GM11168 (cell line): Measurements from ENCODE around the gene PPP2R5D.
"Not testable (repeated sequence)": the region's sequence is repeated elsewhere in the genome, so short reads cannot be mapped to it uniquely, and the experiment has no call there.

Source experiments
- in situ Hi-C: fragments of 300-500 bp; cut with MboI; formaldehyde crosslinking; loops from one replicate; pipeline ENCODE4 v1.12.0; 2022; ENCODE audit warnings: low sequenced_read_pairs; ENCODE audit not compliant: unreplicated experiment

PPP2R5D gene

DNA sequence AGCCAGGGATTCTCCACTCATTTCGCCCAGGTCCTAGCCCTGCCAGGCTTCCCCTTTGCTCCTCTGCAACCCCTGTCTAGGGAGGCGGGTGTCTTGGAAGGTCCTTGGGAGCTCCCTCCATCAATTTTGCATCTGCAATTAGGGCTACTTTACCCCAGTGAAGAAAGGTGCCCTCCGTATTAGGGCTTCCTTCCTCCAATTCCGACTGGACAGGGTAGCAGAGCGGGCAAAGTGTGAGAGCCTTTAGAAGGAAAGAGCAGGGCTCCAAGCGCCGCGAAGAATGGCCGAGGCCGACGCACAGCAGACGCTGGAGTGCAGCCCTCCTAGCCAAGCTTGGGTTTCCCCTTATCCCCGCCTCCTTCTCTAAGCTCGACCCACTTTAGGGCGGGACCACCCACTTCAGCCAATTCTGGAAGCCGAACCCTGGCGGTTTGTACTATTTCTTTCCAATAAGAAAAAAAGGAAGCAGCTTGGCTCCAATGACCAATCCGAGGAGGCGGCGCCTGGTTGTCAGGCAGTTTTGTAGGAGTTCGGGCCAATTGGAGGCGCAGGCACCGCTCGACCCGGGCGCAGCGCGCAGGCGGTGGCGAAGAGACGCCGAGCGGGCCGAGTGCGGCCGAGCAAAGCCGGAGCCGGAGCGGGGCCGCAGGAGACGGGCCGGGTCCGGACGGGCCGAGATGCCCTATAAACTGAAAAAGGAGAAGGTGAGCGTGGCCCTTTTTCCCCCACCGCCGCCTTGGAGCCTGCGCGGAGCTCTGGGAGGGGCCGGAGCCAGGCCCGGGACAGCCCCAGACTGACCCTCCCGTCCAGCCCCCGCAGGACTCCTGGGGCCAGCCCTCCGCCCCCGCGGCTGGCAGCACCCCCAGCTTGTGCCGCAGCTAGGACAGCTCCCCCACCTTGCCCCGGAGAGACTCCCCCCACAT, at the start of gene PPP2R5D:
Gene PPP2R5D, plus strand, starts transcription at position 570 of the 923 bp plus-strand sequence. Its CDS starts 108 bp downstream, at position 678.
- in situ Hi-C loops, result no loop called here

DNA sequence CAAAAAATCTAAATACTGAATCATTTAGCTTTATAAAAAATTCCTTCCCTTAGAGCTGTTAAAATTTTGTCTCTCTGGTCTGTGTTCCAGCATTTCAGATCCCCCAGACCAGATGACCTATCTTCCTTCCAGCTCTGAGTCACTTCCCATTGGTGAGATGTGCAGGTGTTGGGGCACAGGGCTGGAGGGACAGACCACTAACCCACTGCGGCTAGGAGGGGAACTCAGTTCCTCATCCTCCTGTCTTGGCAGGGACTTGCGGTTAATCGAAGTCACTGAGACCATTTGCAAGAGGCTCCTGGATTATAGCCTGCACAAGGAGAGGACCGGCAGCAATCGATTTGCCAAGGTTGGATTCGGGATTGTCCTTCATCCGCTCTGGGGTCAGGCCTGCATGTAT, 49.0 kb upstream of the PPP2R5D start:
- in situ Hi-C loops, result no loop called here

DNA sequence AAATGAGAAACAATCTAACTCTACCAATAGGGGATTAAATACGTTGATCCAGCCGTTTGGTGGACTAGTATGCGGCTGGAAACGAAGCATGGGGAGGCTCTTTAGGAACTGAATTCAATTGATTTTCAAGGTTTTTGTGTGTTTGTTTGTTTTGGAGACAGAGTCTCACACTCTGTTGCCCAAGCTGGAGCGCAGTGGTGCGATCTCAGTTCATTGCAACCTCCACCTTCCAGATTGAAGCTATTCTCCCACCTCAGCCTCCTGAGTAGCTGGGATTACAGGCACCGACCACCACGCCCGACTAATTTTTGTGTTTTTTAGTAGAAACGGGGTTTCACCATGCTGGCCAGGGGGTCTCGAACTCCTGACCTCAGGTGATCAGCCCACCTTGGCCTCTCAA, 48.0 kb upstream of the PPP2R5D start:
- in situ Hi-C loops, result no loop called here

DNA sequence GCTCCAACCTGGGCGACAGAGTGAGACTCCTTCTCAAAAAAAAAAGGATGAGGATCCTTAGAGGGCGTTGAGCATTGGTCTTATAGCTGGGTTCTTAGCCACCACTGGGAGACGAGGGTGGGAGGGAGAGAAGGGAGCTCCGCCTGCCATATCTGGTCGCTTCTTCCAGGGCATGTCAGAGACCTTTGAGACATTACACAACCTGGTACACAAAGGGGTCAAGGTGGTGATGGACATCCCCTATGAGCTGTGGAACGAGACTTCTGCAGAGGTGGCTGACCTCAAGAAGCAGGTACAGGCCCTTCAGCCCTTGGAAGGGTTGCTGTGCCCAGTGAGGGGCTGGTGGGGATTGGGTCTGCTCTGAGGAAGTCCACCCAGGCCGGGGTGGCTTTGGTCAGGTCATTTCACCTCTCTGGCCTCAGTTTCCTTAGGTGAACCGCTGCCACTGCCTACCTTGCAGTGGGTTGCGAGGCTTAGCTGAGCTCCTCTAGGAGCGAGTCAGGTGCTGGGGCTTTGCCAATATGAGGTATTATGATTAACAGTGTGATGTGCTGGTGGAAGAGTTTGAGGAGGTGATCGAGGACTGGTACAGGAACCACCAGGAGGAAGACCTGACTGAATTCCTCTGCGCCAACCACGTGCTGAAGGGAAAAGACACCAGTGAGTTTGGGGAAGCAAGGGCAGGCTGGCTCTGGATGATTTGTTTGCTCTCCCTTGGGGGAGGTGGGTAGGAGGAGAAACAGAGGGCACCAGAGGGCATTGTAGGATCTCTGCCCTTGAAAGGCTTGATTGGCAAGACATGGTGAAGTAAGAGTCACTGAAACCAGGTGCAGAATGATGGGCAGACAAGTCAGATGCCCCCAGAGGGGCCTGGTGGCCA, 46.6 kb upstream of the PPP2R5D start:
- in situ Hi-C loops, result no loop called here

DNA sequence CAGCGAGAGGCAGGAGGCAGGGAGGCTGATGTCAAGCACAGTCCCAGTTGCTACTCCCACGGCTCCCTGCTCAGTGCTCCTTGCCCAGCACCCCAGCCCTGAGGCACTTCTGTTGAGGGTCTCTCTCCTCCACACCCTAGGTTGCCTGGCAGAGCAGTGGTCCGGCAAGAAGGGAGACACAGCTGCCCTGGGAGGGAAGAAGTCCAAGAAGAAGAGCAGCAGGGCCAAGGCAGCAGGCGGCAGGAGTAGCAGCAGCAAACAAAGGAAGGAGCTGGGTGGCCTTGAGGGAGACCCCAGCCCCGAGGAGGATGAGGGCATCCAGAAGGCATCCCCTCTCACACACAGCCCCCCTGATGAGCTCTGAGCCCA, 46.0 kb upstream of the PPP2R5D start:
- in situ Hi-C loops, result no loop called here

DNA sequence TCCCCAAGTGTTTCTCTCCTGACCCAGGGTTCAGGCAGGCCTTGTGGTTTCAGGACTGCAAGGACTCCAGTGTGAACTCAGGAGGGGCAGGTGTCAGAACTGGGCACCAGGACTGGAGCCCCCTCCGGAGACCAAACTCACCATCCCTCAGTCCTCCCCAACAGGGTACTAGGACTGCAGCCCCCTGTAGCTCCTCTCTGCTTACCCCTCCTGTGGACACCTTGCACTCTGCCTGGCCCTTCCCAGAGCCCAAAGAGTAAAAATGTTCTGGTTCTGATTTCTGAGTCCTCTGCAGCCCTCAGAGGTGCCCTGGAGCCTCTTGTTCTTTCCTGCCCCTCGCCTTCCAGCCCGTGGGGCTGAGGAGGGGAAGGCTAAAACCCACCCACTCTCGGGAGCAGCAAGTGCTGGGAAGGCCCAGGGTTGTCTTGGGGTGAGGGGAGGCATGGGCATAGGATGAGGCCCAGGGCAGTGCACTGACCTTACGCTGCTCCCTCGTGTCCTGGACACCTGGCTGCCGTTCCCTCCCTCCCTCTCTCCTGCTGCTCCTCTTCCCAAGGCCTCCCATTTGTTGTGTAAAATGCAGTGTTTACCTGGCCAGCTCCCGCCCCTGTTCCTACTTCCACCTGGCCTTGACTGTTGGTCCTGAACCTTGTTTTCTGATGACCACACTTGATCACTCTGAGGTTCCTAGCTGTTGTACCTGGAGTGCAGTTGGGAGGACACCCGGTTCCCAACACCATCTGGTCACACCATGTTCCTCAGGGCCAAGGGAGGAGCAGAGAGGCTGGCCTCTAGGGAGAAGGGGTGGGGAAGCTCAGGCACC, 45.2 kb upstream of the PPP2R5D start:
- in situ Hi-C loops, result no loop called here

DNA sequence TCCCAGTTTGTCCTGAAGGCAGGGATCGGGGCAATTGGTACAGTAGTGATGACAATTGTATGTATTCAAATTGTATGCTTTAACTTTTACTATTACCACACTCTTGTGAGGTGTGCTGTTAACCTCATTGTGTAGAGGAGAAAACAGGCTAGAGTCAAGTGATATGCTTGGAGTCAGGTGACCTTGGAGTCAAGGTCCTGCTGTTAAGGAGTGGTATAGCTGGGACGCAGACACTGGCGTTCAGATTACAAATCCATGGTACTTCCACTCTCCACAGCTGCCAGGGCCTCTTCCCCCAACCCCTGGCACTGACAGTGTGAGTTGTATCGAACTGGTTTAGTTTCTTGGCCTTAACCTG, 44.6 kb upstream of the PPP2R5D start:
- in situ Hi-C loops, result no loop called here

DNA sequence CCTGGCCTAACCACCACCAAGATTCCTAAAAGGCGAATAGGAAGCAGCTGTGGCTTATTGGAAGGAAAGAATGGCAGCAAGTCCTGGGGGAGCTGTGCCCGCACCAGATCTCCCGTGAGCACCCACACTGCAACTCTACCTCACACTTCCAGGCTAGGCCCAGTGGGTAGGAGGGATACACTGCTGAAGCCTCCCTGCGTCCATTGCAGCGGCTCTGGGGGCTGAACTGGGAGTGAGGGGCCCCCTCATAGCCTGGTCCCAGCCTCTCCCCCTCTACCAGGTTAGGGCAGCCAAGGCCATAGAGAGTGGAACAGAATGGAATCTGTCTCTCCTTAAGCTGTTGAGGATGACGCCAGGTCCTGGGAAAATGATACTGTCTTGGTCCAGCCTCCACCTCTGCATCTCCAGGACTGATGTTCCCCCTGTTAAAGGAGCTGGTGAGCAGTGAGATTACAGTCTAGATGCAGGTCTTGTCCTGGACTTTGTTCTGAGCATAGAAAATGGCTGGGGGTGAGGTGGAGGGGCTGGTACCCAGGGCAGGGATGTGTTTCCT, 43.8 kb upstream of the PPP2R5D start:
- in situ Hi-C loops, result no loop called here

DNA sequence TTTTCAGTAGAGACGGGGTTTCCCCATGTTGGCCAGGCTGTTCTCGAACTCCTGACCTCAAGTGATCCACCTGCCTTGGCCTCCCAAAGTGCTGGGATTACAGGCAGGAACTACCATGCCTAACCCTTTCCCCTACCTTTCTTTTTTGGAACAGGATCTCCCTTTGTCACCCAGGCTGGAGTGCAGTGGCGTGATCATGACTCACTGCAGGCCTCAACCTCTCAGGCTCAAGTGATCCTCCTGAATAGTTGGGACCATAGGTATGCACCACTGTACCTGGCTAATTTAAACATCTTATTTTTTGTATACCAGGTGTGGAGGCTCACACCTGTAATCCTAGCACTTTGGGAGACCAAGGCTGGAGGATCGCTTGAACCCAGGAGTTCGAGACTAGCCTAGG, 43.0 kb upstream of the PPP2R5D start:
- in situ Hi-C loops, result not testable (repeated sequence)

DNA sequence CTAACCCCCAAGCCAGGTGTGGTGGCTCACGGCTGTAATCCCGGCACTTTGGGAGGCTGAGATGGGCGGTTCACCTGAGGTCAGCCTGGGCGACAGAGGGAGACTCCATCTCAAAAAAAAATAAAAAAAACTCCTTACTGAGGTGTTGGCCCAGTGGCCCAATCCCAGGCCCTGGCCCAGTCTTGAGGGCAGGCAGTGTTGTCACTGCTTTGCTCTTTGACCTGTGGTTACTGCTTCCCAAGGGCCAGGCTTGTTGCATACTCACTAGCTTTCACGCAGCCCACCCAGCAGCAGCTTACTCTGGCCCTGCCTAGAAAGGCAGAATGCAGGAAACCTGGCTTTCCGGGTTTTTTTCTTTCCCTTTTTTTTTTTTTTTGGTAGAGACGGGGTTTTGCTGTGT, 41.9 kb upstream of the PPP2R5D start:
- in situ Hi-C loops, result no loop called here

DNA sequence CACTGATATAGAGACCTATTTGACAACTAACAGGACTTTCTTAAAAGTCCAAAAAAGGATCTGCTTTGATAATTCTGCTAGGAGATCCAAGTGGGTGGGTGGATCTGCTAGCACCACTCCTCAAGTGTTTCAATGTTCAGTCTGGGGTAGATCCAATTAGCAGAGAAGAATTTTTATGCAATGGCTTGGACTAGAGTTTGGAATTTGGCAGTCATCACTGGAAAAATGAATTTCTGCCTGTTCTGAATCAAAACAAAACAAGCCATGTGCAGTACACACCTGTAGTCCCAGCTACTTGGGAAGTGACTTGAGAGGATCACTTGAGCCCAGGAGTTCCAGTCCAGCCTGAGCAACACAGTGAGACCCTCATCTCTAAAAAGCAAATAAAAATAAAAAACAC, 36.4 kb upstream of the PPP2R5D start:
- in situ Hi-C loops, result no loop called here

DNA sequence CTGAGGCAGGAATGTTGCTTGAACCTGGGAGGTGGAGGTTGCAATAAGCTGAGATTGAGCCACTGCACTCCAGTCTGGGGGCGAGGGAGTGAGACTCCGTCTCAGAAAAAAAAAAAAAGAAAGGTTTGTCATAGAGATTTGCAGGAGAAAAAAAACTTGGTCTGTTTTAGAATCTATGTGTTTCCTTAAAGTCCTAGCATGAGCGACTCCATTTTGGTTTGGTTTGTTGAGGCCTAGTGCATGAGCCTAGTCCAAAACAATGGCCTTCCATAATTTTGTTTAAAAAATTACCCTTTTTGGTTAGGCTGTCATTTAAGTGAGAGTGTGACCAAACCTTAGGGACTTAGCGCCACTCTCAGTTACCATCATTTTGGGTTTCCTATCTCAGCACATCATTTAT, 32.0 kb upstream of the PPP2R5D start:
- in situ Hi-C loops, result no loop called here

DNA sequence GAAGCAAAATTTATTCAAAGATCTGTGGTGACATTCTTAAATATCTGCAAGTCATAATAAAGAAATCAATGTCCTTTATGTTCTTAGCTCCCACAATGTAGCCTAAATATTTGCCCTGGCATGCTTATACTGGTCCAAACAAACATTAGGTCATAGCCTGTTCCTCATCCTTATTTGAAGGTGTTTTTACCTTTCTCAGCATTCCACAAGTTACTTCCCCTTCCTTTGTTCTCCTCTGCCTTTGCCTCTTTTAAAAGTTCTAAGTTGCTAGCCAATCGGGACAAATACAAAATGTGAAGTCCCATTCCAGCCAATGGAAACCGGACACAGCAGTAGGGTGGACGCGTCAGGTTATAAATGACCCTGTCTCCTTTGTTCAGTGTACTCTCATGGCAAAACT, 30.0 kb upstream of the PPP2R5D start:
- in situ Hi-C loops, result not testable (repeated sequence)

DNA sequence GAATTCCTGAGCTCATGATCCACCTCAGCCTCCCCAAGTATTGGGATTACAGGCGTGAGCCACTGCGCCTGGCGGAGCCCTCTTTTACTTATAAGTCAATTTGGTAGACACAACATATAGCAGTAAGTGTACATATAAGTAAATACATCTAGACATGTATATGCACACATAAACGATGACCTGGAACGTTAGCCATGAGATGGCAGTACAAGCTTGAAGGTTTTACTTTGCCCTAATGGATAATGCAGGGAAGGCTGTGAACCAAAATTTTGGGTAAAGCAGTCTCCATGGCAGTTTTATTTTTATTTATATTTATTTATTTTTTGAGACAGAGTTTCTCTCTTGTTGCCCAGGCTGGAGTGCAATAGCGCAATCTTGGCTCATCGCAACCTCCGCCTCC, 26.2 kb upstream of the PPP2R5D start:
- in situ Hi-C loops, result no loop called here

DNA sequence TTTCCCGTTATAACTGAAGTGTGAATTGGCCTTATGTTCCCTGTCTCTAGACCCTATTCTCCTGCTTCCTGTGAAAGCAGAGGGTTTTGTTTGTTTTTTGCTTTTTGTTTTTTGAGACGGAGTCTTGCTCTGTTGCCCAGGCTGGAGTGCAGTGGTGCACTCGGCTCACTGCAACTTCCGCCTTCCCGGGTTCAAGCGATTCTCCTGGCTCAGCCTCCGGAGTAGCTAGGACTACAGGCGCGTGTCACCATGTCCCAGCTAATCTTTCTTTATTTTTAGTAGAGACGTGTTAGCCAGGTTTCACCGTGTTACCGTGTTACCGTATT, 24.5 kb upstream of the PPP2R5D start:
- in situ Hi-C loops, result no loop called here

DNA sequence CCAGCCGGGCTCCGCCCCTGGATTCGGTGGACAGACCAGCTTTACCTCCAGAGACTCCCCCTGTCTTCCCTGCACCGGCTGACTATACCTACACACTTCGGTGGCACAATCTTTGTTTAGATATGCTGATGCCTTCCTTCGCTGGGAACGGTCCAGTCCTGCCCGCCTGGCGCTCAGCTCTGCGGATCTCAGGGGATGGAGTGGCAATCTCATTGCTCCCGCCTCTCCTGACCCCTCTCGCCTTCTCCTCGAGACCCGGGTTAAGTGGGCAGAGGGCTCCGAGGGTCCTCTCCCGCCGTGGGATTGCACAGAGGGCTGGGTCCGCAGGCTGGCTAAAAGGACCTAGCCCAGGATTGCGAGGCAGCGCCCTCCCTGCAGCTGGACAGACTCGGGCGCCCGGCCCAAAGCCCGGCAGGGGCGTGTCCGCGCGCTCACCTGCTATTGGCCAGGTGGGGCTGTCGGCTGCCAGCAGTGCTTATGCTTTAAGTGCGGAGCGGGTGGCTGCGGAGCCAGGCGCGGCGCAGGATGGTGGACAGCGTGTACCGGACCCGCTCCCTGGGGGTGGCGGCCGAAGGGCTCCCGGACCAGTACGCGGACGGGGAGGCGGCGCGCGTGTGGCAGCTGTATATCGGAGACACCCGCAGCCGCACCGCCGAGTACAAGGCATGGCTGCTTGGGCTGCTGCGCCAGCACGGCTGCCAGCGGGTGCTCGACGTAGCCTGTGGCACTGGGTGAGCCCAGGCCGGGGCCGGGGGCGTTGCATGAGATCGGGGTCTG, 23.9 kb upstream of the PPP2R5D start, which contains the start of gene GNMT:
Gene GNMT, plus strand, starts transcription at position 512 of the 777 bp plus-strand sequence. Its CDS starts 14 bp downstream, at position 526.
- in situ Hi-C loops, result no loop called here

DNA sequence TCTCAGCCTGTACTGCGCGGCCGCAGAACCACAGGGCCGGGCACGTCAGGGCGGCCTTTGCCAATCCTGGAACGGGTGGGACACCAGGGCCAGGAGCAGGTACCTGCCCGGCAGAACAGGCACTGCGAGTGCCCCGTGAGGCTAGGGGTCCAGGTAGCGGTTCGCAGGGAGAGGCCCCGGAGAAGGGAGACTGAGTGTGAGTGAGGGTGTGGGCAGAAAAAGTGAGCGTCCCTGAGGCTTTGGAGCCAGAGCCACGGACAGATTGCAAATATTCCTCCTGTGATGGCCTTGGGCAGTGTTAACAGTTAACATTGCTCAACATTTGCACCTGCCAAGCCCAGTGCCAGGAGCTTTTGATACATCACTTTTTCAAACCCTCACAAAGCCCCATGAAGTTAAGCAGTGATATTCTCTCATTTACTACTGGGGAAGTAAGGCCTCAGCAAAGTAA, 23.3 kb upstream of the PPP2R5D start:
- in situ Hi-C loops, result no loop called here

DNA sequence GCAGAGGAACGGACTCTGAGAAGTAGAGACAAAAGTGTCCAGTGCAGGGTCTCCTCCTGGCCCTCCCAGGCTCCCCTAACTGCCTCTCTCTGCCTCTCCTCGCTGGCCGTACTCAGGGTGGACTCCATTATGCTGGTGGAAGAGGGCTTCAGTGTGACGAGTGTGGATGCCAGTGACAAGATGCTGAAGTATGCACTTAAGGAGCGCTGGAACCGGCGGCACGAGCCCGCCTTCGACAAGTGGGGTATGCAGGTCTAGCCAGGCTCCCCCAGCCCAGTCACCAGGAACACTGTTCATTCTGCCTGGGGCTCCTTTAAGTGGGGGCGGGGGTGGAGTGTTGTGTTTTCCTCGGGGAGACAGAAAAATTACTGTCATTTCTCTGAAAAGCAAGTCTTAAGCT, 22.3 kb upstream of the PPP2R5D start:
- in situ Hi-C loops, result no loop called here

DNA sequence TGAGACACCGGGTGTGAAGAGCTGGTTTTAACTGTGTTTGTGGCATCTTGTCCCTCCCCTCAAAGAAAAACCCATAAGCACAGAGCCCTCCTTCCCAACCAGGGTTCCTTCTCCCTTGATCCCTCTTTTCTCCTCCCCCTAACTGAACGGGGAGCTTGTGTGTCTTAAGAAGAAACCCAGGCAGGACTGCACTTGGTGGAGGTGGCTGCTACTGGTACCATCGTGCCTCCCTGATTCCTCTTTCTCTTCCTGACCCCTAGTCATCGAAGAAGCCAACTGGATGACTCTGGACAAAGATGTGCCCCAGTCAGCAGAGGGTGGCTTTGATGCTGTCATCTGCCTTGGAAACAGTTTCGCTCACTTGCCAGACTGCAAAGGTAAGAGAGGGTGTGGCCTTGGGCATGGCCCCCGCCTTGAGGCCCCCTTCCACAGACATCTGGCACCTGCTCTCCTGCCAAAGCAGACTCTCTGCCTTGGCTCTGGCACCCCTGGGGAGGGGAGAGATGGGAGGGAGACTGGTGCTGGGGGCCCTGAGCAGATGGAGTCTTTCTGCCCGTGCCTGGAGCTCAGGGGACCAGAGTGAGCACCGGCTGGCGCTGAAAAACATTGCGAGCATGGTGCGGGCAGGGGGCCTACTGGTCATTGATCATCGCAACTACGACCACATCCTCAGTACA, 21.7 kb upstream of the PPP2R5D start:
- in situ Hi-C loops, result no loop called here
